GM10266 (cell line): Measurements from ENCODE around the gene STXBP1.

Experiments used
- DNase-seq: peaks from one replicate; pipeline ENCODE4 v3.0.0; 2012; ENCODE audit errors: extremely low spot score
- TF ChIP-seq, protein P1 (sequence below): IDR thresholded peaks from 2 replicates; pipeline ENCODE4 v1.5.1; 2012; ENCODE audit warnings: mild to moderate bottlenecking, low read depth; ENCODE audit not compliant: control insufficient read depth, insufficient read depth; ENCODE audit errors: missing control alignments

The STXBP1 gene

DNA sequence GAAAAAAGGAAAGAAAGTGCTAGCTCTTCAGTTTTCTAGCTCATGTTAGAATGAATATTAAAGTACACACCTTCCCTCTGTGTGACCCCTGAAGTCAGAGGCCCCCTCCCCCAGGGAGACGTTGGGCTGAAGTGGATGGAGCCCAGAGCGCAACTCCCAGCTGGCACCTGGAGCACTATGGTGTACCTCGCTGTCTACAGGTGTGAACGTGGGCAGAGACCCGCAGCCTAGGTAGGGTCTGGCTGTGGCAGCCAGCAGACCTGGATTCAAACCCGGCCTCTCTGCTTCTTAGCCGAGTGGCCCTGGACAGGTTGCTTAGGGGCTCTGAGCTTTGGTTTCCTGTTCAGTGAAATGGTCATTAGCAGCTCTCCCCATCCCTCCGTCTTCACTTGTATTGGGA lies 116.7 kb downstream of the STXBP1 start:
- TF ChIP-seq, protein P1, sequence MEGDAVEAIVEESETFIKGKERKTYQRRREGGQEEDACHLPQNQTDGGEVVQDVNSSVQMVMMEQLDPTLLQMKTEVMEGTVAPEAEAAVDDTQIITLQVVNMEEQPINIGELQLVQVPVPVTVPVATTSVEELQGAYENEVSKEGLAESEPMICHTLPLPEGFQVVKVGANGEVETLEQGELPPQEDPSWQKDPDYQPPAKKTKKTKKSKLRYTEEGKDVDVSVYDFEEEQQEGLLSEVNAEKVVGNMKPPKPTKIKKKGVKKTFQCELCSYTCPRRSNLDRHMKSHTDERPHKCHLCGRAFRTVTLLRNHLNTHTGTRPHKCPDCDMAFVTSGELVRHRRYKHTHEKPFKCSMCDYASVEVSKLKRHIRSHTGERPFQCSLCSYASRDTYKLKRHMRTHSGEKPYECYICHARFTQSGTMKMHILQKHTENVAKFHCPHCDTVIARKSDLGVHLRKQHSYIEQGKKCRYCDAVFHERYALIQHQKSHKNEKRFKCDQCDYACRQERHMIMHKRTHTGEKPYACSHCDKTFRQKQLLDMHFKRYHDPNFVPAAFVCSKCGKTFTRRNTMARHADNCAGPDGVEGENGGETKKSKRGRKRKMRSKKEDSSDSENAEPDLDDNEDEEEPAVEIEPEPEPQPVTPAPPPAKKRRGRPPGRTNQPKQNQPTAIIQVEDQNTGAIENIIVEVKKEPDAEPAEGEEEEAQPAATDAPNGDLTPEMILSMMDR, result no peak
- DNase-seq, result no peak

DNA sequence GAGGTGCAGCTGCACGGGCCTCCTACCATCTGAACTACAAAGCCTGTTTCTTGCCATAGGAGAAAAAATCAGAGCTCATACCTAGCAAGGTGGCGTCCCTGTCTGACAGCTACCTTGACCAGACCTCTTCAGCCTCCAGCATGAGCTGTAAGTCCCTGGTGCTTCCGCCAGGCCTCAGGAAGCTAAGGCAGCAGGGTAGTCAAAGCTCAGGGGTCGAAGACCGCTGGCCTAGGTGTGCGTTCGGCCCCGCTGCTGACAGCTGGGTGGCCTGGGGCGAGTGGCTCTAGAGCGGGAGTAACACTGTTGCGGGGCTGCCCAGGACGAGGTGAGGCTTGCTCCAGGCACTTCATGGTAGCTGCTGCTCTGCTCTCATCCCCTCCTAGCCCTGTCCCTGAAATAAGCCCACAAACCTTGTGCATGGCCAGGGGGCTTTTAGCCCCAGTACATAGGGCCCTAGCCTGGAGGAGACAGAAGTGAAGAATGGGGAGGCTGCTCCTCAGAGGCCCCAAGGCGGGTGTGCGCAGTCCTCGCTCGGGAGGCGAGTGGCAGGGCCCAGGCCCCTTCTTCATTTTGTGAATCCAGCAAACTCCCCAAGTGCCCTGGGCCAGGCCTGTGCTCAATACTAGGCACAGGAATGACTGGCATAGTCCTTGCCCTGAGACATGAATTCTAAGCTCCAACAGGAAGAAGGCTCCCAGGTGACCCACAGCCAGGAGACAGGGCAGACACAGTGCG lies 117.6 kb downstream of the STXBP1 start:
- no peak for DNase-seq

DNA sequence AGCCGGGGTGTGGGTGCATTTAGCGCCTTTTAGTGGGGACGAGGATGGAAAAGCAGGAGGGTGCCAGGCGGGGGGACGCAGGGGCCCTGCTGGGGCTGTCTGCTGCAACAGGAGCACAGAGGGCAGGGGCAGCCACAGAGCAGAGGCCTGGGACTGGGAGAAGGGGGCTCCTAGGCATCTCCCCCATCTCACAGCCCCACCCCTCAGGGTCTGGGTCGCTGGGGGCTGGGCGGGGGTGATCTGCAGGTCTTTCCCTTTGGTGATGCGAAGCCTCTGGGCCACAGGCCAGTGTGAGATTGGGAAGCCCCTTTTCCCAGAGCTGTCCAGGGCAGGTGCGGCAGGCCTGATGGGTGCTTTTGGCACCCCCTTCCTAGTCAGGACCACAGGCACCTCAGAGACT lies 118.2 kb downstream of the STXBP1 start:
- TF ChIP-seq, protein P1, result no peak

More for the DNA sequence above, 117.6 kb downstream of the STXBP1 start:
- TF ChIP-seq, protein P1, result no peak

GRCh38 chr9:127730799-127731410 lies 118.8 kb downstream of the STXBP1 start:
- no peak for DNase-seq
- TF ChIP-seq, protein P1, result no peak

More for the DNA sequence above, 118.2 kb downstream of the STXBP1 start:
- DNase-seq, result no peak

DNA sequence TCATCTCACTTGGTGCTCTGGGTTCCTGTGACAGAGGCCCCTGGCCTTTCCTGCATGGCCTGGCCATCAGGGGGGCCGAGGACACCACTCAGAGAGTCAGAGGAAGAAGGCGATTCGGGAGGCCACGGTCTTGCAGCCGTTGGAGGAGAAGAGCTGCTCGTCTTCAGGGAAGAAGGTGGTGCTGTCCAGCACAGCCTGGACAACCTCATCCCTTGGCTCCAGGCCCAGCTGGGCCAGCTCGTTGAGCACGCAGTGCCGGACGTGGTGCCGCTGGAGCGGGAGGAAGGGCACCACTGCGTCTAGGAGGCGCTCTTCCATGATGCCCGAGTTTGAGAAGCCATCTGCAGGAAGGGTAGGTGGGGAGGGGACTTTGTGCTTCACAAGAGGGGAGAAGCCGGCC lies 119.9 kb downstream of the STXBP1 start:
- DNase-seq, result no peak

GRCh38 chr9:127732444-127732843 lies 120.4 kb downstream of the STXBP1 start:
- TF ChIP-seq, protein P1, result no peak
- no peak for DNase-seq

More for the DNA sequence above, 119.9 kb downstream of the STXBP1 start:
- TF ChIP-seq, protein P1, result no peak

GRCh38 chr9:127733614-127734013 lies 121.5 kb downstream of the STXBP1 start:
- no peak for DNase-seq
- TF ChIP-seq, protein P1, result no peak
